HG03378 (cell line): ENCODE data around the gene PTPRN2.

Source experiments
- ATAC-seq: cut with Tn5 transposase; IDR thresholded peaks from one replicate; pipeline ENCODE4 v1.9.1; 2021; ENCODE audit warnings: mild to moderate bottlenecking, moderate library complexity; ENCODE audit not compliant: unreplicated experiment

Gene PTPRN2

GRCh38 chr7:157893535-157894044 is 694.0 kb downstream of the PTPRN2 start:
- no peak for ATAC-seq

- ATAC-seq, result no peak
These were observed 694.7 kb downstream of the PTPRN2 start for GRCh38 chr7:157892751-157893523.

GRCh38 chr7:157890921-157891401 is 696.7 kb downstream of the PTPRN2 start:
- ATAC-seq, result no peak

DNA sequence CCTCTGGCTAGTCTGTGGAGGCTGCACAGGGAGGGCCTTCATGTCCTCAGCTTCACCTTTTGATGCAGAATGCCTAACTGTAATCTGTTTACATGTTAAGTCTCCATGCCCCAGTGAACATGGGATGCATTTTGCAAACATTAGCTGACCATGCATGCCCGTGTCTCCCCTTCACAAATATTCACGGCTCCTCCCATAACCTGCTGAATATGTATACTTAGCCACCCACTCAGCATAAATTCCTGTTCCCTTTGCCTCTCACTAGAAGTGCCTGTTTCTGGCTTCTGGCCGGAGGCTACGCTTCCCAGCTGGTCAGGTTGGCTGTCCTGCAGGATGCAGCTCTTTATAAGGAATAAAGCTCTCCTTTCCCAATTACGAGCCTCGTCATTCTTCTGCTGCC is 698.1 kb downstream of the PTPRN2 start:
- no peak for ATAC-seq

GRCh38 chr7:157888579-157888978 is 699.0 kb downstream of the PTPRN2 start:
- ATAC-seq, result no peak

- no peak for ATAC-seq
These were observed 700.2 kb downstream of the PTPRN2 start for GRCh38 chr7:157887400-157887799.

DNA sequence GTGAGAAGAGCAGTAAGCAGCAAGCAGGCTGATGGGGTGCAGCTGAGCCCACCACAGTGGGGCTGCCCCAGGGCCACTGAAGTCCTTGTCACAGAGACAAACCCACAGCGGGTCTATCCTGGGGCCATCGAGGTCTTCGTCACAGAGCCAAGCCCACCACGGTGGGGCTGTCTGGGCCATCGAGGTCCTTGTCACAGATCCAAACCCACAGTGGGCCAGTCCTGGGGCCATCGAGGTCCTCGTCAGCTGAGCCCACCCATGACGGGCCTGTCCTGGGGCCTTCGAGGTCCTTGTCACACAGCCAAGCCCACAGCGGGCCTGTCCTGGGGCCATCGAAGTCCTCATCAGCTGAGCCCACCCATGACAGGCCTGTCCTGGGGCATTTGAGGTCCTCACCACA is 700.9 kb downstream of the PTPRN2 start:
- no peak for ATAC-seq

- no peak for ATAC-seq
These were observed 701.4 kb downstream of the PTPRN2 start for GRCh38 chr7:157886266-157886665.

DNA sequence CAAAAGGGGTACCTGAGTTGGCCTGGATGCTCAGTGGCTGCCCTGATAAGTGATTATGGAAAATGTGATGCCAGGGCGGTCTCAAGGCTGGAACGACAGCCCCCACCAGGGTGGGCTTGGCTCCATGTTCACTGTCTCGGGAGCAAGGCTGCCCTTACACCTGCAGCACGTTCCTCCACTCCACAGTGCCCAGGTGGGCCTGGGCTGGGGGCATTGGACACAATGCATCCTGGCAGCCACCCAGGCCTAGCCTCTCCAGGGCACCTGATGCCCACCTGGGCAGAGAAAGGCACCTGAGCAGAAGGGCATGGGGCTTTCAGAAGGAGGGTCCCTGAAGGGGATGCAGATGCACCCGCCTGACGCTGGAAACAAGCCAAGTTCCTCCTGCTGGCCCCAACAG is 702.5 kb downstream of the PTPRN2 start:
- ATAC-seq, result no peak

- ATAC-seq, result no peak
These were observed 703.1 kb downstream of the PTPRN2 start for GRCh38 chr7:157884461-157885062.

DNA sequence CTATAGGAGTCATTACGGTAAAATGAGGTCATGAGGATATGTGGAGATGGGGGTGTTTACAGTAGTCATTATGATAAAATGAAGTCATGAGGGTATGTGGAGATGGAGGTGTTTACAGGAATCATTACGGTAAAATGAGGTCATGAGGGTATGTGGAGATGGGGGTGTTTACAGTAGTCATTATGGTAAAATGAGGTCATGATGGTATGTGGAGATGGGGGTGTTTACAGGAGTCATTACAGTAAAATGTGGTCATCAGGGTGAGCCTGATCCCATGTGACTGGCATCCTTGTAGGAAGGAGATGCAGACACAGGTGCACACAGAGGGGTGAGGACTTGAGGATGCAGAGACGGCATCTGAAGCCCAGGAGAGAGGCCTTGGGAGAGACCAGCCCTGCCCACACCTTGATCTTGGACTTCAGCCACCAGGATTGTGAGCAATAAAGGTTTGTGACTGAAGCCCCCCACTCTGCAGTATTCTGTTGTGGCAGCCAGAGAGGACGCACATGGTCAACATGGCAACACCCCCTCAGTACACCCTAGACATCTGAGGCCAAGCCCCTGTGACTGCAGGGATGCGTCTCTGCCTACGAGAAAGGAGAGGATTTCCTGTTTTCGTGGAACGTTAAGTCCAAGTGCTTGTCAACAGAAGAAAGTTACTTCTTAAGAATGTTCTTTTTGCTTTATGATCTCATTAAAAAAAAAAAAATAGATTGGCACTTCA is 706.4 kb downstream of the PTPRN2 start:
- ATAC-seq, result no peak

DNA sequence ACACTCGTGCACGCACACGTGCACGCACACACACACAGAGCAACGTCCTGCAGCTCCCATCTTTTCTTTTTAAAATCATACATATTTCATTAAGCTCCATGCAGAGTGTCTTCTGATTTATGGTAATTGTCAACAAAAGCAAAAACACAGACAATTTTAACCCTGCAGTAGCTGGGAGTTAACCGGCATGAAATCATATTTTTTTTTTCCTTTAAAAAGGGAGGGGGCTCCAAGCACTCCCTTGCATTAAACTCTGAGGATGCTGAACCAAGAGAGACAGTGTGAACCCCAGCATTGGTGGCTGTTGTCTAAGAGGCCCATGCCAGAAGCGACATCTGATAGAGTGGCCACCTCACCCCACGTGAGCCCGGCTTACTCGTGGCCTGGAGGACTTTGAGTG is 708.2 kb downstream of the PTPRN2 start:
- ATAC-seq, result no peak

- no peak for ATAC-seq
These were observed 710.1 kb downstream of the PTPRN2 start for GRCh38 chr7:157877298-157878090.

DNA sequence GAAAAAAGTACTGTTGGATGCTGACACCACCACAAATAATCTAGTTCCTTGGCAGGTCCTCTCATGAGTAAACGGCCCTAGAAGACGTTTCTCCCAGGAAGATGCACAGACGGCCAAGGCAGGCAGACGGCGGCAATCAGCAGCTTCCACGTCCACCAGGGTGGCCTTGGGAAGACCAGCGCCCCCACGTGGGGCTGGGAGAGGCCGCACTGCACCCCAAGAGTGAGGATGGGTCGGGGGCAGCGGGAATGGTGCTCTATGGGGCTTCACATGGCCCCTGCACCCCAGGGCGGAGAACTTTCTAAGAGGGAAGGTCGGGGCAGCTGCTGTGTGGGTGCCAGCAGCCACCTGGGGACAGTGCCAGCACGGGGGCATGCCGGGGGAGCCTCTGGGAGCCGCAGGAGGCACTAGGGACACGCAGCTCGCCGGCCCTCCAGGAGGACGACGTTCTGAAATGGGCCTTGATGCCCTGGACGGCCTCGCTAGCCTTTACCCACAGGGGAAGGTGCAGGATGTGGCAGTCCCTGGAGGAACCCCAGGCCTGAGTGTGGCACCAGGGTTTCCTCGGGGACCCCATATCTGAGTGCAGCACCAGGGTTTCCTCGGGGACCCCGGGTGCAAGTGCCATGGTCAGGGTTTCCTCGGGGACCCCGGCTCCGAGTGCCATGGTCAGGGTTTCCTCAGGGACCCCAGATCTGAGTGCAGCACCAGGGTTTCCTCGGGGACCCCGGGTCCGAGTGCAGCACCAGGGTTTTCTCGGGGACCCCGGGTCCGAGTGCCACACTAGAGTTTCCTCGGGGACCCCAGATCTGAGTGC is 710.9 kb downstream of the PTPRN2 start:
- no peak for ATAC-seq

GRCh38 chr7:157875230-157876179 is 712.1 kb downstream of the PTPRN2 start:
- no peak for ATAC-seq

DNA sequence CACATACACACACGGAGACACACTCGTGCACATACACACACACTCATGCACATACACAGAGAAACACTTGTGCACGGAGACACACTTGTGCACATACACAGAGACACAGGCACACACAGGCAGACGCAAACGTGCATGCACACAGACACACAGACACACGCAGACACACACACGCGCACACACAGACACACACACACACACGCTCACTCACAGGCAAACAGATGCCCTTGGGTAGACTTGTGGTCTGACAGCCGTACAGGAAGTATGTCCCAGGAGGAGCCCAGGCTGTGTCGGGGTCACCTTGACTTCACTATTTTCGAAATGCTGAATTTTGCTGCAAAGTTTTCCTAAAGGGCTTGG is 712.8 kb downstream of the PTPRN2 start:
- ATAC-seq, result no peak

DNA sequence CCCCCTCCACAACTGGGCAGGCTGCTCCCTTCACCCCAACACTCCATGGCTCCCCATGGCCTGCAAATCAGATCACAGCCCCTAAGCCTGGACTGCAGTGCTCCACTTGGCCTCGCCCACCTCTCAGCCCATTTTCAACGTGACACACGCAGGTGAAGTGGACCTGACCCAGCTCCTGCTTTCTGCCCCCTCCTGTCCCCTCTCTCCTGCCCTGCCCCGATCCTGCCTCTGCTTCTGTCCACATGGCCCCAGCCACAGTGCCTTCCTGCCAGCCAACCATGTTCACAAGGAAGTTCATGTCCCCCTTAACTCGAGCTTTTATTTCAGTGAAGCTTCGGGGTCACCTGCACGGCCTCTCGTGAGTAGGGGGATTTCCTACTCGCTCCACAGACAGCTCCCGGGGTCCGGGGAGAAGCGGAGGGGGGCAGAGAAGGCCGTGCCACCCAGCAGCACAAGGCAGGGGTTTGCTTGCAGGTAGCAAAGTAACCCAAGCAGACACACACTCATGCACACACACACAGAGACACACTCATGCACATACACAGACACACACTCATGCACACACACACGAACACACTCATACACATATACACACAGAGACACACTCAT is 713.3 kb downstream of the PTPRN2 start:
- no peak for ATAC-seq

DNA sequence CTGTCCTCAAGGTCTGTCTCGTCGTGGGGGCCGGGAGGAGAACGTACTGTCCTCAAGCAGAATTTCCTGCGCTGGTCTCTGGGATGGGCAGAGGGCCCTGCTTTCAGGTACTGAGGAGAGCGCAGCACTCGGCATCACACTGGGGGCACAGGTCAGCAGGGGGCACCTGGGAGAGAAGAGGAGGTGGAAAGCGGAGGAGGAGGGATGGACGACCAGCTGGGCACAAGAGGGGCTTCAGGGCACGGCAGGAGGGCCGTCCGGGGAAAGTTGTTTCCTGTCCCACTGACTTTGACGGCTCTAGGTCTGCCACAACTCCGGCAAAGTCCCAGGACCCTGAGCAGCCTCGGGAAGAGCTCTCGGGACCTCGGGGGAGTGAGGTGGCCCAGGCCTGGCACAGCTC is 714.0 kb downstream of the PTPRN2 start:
- no peak for ATAC-seq

DNA sequence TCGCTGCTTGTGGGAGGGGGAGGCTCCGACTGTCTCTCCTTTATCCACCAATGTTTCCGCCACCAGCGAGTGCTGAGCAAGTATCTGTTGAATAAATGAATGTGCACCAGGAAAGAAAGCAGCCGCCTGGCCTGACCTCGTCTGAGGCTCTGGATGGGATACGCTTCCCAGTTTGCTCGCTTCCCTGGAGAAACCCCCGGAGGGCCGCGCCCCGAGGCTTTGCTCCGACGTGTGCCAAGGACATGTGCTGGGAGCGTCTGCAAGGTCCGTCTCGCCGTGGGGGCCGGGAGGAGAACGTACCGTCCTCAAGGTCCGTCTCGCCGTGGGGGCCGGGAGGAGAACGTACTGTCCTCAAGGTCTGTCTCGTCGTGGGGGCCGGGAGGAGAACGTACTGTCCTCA is 714.4 kb downstream of the PTPRN2 start:
- no peak for ATAC-seq
